Hepatocyte (in vitro differentiated cells): ENCODE results near the gene ADCY1. TPM values are rescaled to one million over a fixed set of nuclear protein-coding genes. Genes with fewer than 3 reads are reported as not detected.

Experiments
- DNase-seq: peaks from one replicate; pipeline ENCODE4 v3.0.0-alpha.2; 2016; ENCODE audit warnings: low spot score
- H2AFZ ChIP-seq: fragments of 200-600 bp; sonication (generic); 2 replicates; pipeline ENCODE4 v1.6.0; 2016; ENCODE audit warnings: antibody characterized with exemption, mild to moderate bottlenecking
- H3K27ac ChIP-seq: fragments of 200-600 bp; sonication (generic); 2 replicates; pipeline ENCODE4 v1.5.1; 2016; ENCODE audit warnings: mild to moderate bottlenecking
- H3K27me3 ChIP-seq: fragments of 200-600 bp; sonication (generic); 2 replicates; pipeline ENCODE4 v1.6.1; 2016
- H3K36me3 ChIP-seq: fragments of 200-600 bp; sonication (generic); replicated peaks from 2 replicates; pipeline ENCODE4 v1.5.1; 2016; ENCODE audit warnings: low read depth; ENCODE audit not compliant: insufficient read depth
- H3K4me1 ChIP-seq: fragments of 200-600 bp; sonication (generic); 2 replicates; pipeline ENCODE4 v1.5.1; 2016; ENCODE audit warnings: mild to moderate bottlenecking, moderate library complexity; ENCODE audit not compliant: insufficient read depth
- H3K4me2 ChIP-seq: fragments of 200-600 bp; sonication (generic); 2 replicates; pipeline ENCODE4 v1.6.0; 2016
- H3K4me3 ChIP-seq: fragments of 200-600 bp; sonication (generic); 2 replicates; pipeline ENCODE4 v1.5.1; 2016; ENCODE audit warnings: mild to moderate bottlenecking
- H3K79me2 ChIP-seq: fragments of 200-600 bp; sonication (generic); 2 replicates; pipeline ENCODE4 v1.6.0; 2017; ENCODE audit warnings: mild to moderate bottlenecking
- H3K9me2 ChIP-seq: fragments of 200-600 bp; sonication (generic); replicated peaks from 2 replicates; pipeline ENCODE4 v1.6.0; 2017; ENCODE audit warnings: mild to moderate bottlenecking; ENCODE audit not compliant: insufficient read depth
- H3K9me3 ChIP-seq: fragments of 200-600 bp; sonication (generic); 2 replicates; pipeline ENCODE4 v1.5.1; 2016; ENCODE audit warnings: low read depth, mild to moderate bottlenecking
- H4K20me1 ChIP-seq: fragments of 200-600 bp; sonication (generic); 2 replicates; pipeline ENCODE4 v1.6.0; 2016; ENCODE audit warnings: mild to moderate bottlenecking; ENCODE audit not compliant: insufficient read depth, poor library complexity, severe bottlenecking
- EZH2 ChIP-seq: fragments of 200-600 bp; sonication (generic); IDR thresholded peaks from 2 replicates; pipeline ENCODE4 v1.6.1; 2016; ENCODE audit warnings: antibody characterized with exemption, mild to moderate bottlenecking, borderline replicate concordance
- EZH2phosphoT487 ChIP-seq: fragments of 200-600 bp; sonication (generic); IDR thresholded peaks from one replicate; pipeline ENCODE4 v1.6.1; 2018; ENCODE audit warnings: antibody characterized with exemption, mild to moderate bottlenecking, low read depth, moderate library complexity; ENCODE audit not compliant: unreplicated experiment, severe bottlenecking
- WGBS: methylation state at CpG from one replicate; pipeline ENCODE4 v1.1.6; 2016; ENCODE audit warnings: low lambda C conversion rate; ENCODE audit errors: missing lambda C conversion rate; 5-methylcytosine and 5-hydroxymethylcytosine counted together
- polyA plus RNA-seq: library from polyadenylated mRNA; unstranded; fragments of >200 nt; fragmentation: Nextera tagmentation; extraction: Ambion mirVana; gene quantifications from 2 replicates; pipeline ENCODE4 v1.2.1, GENCODE V29; 2016
- total RNA-seq: library from RNA; depleted of rRNA; stranded (reverse); fragments of >200 nt; gene quantifications from 2 replicates; pipeline ENCODE4 v1.2.3, GENCODE V29; 2014
- TF ChIP-seq, protein P1 (sequence below): fragments of 200-600 bp; sonication (generic); IDR thresholded peaks from 2 replicates; pipeline ENCODE4 v1.5.1; 2016; ENCODE audit warnings: antibody characterized with exemption, mild to moderate bottlenecking; ENCODE audit not compliant: poor library complexity

Gene ADCY1
- total and polyA plus RNA-seq, 2 experiments from 2014 or later: 1.3 to 2.9 TPM

DNA sequence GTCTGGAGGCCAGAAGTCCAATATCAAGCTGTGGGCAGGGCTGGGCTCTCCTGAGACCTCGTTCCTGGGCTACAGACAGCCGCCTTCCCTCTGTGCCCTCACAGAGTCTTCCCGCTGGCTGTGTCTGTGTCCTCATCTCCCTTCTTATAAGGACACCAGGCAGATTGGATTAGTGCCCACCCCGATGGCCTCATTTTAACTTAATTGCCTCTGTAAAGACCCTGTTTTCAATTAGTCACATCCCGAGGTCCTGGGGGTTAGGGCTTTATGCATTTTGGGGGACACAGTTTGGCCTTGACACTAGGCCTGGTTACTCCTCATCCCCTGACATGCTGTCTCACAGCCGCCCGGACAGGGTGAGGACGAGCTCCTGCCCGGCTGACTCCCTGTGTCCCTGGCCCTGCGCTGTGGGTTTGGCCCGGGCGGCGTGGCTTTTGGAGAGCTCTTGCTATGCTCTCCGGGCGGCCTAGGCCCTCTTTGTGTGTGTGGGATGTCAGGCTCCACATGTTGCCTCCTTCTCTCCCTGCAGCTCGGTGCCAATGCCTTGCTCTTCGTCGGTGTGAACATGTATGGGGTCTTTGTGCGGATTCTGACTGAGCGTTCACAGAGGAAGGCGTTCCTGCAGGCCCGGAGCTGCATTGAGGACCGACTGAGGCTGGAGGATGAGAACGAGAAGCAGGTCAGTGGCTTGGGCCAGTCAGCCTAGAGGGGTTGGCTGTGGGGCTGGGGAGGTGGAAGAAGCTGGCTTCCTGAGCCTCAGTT, 18.2 kb downstream of the ADCY1 start:
- Histone ChIP-seq H3K4me3 (no peak overlapping the region), H4K20me1 (no peaks in the 10 kb centered on the region), H3K4me1 (no peaks in the 10 kb centered on the region), H3K4me2 (no peak overlapping the region), H3K79me2 (no peaks in the 10 kb centered on the region), H3K36me3 (no peaks in the 10 kb centered on the region), H3K9me3 (no peaks in the 10 kb centered on the region), H2AFZ (no peak overlapping the region), H3K9me2 (no peaks in the 10 kb centered on the region), H3K27ac (no peak overlapping the region), H3K27me3 (no peaks in the 10 kb centered on the region)
- TF ChIP-seq EZH2phosphoT487: no peak
- TF ChIP-seq, protein P1, sequence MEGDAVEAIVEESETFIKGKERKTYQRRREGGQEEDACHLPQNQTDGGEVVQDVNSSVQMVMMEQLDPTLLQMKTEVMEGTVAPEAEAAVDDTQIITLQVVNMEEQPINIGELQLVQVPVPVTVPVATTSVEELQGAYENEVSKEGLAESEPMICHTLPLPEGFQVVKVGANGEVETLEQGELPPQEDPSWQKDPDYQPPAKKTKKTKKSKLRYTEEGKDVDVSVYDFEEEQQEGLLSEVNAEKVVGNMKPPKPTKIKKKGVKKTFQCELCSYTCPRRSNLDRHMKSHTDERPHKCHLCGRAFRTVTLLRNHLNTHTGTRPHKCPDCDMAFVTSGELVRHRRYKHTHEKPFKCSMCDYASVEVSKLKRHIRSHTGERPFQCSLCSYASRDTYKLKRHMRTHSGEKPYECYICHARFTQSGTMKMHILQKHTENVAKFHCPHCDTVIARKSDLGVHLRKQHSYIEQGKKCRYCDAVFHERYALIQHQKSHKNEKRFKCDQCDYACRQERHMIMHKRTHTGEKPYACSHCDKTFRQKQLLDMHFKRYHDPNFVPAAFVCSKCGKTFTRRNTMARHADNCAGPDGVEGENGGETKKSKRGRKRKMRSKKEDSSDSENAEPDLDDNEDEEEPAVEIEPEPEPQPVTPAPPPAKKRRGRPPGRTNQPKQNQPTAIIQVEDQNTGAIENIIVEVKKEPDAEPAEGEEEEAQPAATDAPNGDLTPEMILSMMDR: no peak
- no peak for TF ChIP-seq EZH2
- 92% methylated on average over 24 of the region's 24 CpGs for WGBS
- DNase-seq: no peak

DNA sequence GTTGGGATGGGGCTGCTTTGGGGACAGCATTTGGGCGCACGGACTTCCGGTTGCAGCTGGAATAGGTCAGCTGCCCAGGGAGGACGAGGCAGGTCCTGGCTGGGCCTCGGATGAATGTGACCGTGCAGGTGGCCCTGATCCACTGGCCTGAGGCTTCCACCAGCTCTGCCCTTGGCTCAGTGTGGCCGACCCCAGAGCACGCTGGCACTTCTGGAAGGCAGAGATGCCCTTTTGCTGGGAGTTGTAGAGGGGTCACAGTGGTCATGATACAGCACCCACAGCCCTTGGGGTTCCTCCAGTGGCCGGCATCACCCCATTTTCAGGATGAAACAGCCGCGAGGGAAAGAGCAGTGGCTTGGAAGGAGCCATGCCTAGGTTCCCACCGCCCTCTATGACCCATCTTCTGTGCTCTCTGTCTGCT, 19.0 kb downstream of the ADCY1 start:
- WGBS: 97% methylated on average over 12 of the region's 12 CpGs
- TF ChIP-seq, protein P1: no peak
- no peak for TF ChIP-seq EZH2
- TF ChIP-seq EZH2phosphoT487: no peak
- Histone ChIP-seq H3K27me3 (no peaks in the 10 kb centered on the region), H3K79me2 (no peaks in the 10 kb centered on the region), H4K20me1 (no peaks in the 10 kb centered on the region), H3K9me3 (no peaks in the 10 kb centered on the region), H3K4me1 (no peaks in the 10 kb centered on the region), H3K36me3 (no peaks in the 10 kb centered on the region), H3K27ac (no peak overlapping the region), H2AFZ (no peak overlapping the region), H3K4me2 (no peak overlapping the region), H3K4me3 (no peak overlapping the region), H3K9me2 (no peaks in the 10 kb centered on the region)
- no peak for DNase-seq

- Histone ChIP-seq H3K9me2 (no peaks in the 10 kb centered on the region), H3K79me2 (no peaks in the 10 kb centered on the region)
These were observed 19.7 kb downstream of the ADCY1 start for GRCh38 chr7:45593877-45594276.

More at GRCh38 chr7:45593877-45594276, 19.7 kb downstream of the ADCY1 start:
- no peaks in the 10 kb centered on the region for H3K9me3 ChIP-seq
- DNase-seq: no peak
- no peaks in the 10 kb centered on the region for H3K27me3 ChIP-seq
- H3K27ac ChIP-seq: no peak overlapping the region
- H3K36me3 ChIP-seq: no peaks in the 10 kb centered on the region
- no peaks in the 10 kb centered on the region for H4K20me1 ChIP-seq
- H3K4me3 ChIP-seq: no peak overlapping the region
- no peak overlapping the region for H2AFZ ChIP-seq
- TF ChIP-seq, protein P1: no peak
- no peak for TF ChIP-seq EZH2phosphoT487
- no peak for TF ChIP-seq EZH2
- WGBS: 95% methylated on average over 8 of the region's 8 CpGs
- no peak overlapping the region for H3K4me2 ChIP-seq
- H3K4me1 ChIP-seq: no peaks in the 10 kb centered on the region
